Ovary (tissue), 3 donors: ENCODE measurements around the gene FGD4.

ENCODE experiments used
- POLR2A ChIP-seq: fragments of 450-650 bp; IDR thresholded peaks from one replicate; pipeline ENCODE4 v1.6.1; 2017; ENCODE audit warnings: antibody characterized with exemption, mild to moderate bottlenecking, moderate library complexity
- TF ChIP-seq, protein P1 (sequence below), 3 donors: fragments of 450-650 bp in 2 of 3; fragments of 200-600 bp in 1 of 3; IDR thresholded peaks; one replicate each; pipeline versions ENCODE4 v1.5.1 to v1.8.0; 2016 to 2022; ENCODE audit warnings: antibody characterized with exemption in 3 of 3, mild to moderate bottlenecking in 1 of 3
- donor health status: DM: no; HTN: no; CAD: no.

GRCh38 chr12:32398181-32398580 is 1.2 kb upstream of the FGD4 start:
- TF ChIP-seq, protein P1, sequence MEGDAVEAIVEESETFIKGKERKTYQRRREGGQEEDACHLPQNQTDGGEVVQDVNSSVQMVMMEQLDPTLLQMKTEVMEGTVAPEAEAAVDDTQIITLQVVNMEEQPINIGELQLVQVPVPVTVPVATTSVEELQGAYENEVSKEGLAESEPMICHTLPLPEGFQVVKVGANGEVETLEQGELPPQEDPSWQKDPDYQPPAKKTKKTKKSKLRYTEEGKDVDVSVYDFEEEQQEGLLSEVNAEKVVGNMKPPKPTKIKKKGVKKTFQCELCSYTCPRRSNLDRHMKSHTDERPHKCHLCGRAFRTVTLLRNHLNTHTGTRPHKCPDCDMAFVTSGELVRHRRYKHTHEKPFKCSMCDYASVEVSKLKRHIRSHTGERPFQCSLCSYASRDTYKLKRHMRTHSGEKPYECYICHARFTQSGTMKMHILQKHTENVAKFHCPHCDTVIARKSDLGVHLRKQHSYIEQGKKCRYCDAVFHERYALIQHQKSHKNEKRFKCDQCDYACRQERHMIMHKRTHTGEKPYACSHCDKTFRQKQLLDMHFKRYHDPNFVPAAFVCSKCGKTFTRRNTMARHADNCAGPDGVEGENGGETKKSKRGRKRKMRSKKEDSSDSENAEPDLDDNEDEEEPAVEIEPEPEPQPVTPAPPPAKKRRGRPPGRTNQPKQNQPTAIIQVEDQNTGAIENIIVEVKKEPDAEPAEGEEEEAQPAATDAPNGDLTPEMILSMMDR (IDR thresholded peaks at IDR 0.05), result no peak
- no peak for TF ChIP-seq POLR2A
